Nephron progenitor cell (in vitro differentiated cells): Measurements from ENCODE around the gene TLR9.
"Not testable (repeated sequence)": the region's sequence is repeated elsewhere in the genome, so short reads cannot be mapped to it uniquely, and the experiment has no call there.

ENCODE experiments used
- DNase-seq: peaks from one replicate; pipeline ENCODE4 v3.0.0; 2021
- H3K27ac Mint-ChIP-seq: 2 replicates; pipeline ENCODE4 v1.8.0; 2021; ENCODE audit warnings: mild to moderate bottlenecking, moderate library complexity, mixed read lengths
- H3K27me3 Mint-ChIP-seq: 2 replicates; pipeline ENCODE4 v1.8.0; 2021; ENCODE audit warnings: mild to moderate bottlenecking, low read depth, mixed read lengths; ENCODE audit not compliant: poor library complexity
- H3K36me3 Mint-ChIP-seq: 2 replicates; pipeline ENCODE4 v1.8.0; 2021; ENCODE audit warnings: low read depth, mixed read lengths
- H3K4me1 Mint-ChIP-seq: 2 replicates; pipeline ENCODE4 v1.8.0; 2021; ENCODE audit warnings: mixed read lengths
- H3K4me3 Mint-ChIP-seq: 2 replicates; pipeline ENCODE4 v1.8.0; 2021; ENCODE audit warnings: mild to moderate bottlenecking, moderate library complexity, mixed read lengths
- H3K9me3 Mint-ChIP-seq: 2 replicates; pipeline ENCODE4 v1.8.0; 2021; ENCODE audit warnings: mild to moderate bottlenecking, moderate library complexity, mixed read lengths
- CTCF ChIP-seq: fragments of 200-600 bp; sonication (generic); IDR thresholded peaks from 2 replicates; pipeline ENCODE4 v1.5.0; 2021; ENCODE audit warnings: antibody characterized with exemption

The TLR9 gene

GRCh38 chr3:52182196-52182595 lies 43.2 kb downstream of the TLR9 start:
- Mint-ChIP-seq H3K9me3 (no peaks in the 10 kb centered on the region), H3K4me1 (peaks cover 4% of the 10 kb centered on the region), H3K27me3 (peaks cover 33% of the 10 kb centered on the region), H3K27ac (no peak overlapping the region), H3K36me3 (no peaks in the 10 kb centered on the region), H3K4me3 (no peak overlapping the region)
- DNase-seq: no peak
- no peak for TF ChIP-seq CTCF

GRCh38 chr3:52181543-52181942 lies 43.9 kb downstream of the TLR9 start:
- no peak for TF ChIP-seq CTCF
- Mint-ChIP-seq H3K27me3 (peaks cover 33% of the 10 kb centered on the region), H3K27ac (no peak overlapping the region), H3K4me3 (no peak overlapping the region), H3K36me3 (no peaks in the 10 kb centered on the region), H3K9me3 (no peaks in the 10 kb centered on the region), H3K4me1 (peaks cover 8% of the 10 kb centered on the region)
- DNase-seq: no peak

- no peaks in the 10 kb centered on the region for H3K36me3 Mint-ChIP-seq
- H3K4me1 Mint-ChIP-seq: peaks cover 13% of the 10 kb centered on the region
- peaks cover 29% of the 10 kb centered on the region for H3K27me3 Mint-ChIP-seq
- TF ChIP-seq CTCF: no peak
- no peaks in the 10 kb centered on the region for H3K9me3 Mint-ChIP-seq
- no peak for DNase-seq
- H3K27ac Mint-ChIP-seq: no peak overlapping the region
- H3K4me3 Mint-ChIP-seq: no peak overlapping the region
Measured at GRCh38 chr3:52178537-52178936, 46.9 kb downstream of the TLR9 start.

- not testable (repeated sequence) for DNase-seq, H3K36me3 Mint-ChIP-seq, H3K27ac Mint-ChIP-seq, H3K9me3 Mint-ChIP-seq, H3K4me3 Mint-ChIP-seq
- peaks cover 13% of the 10 kb centered on the region for H3K4me1 Mint-ChIP-seq
- H3K27me3 Mint-ChIP-seq: peaks cover 29% of the 10 kb centered on the region
Measured at GRCh38 chr3:52178126-52178525, 47.3 kb downstream of the TLR9 start.

- Mint-ChIP-seq H3K27me3 (peaks cover 29% of the 10 kb centered on the region), H3K36me3 (no peaks in the 10 kb centered on the region), H3K9me3 (no peaks in the 10 kb centered on the region), H3K4me3 (no peak overlapping the region), H3K27ac (no peak overlapping the region), H3K4me1 (peaks cover 13% of the 10 kb centered on the region)
- no peak for DNase-seq
- TF ChIP-seq CTCF: no peak
Measured at GRCh38 chr3:52177701-52178042, 47.8 kb downstream of the TLR9 start.

GRCh38 chr3:52176951-52177700 lies 48.3 kb downstream of the TLR9 start:
- no peaks in the 10 kb centered on the region for H3K9me3 Mint-ChIP-seq
- H3K27me3 Mint-ChIP-seq: peaks cover 29% of the 10 kb centered on the region
- H3K4me3 Mint-ChIP-seq: no peak overlapping the region
- DNase-seq: no peak
- no peak for TF ChIP-seq CTCF
- H3K36me3 Mint-ChIP-seq: no peaks in the 10 kb centered on the region
- H3K27ac Mint-ChIP-seq: no peak overlapping the region
- H3K4me1 Mint-ChIP-seq: peaks cover 9% of the 10 kb centered on the region
